Measurements from ENCODE around the gene EPS15. TPM values are rescaled to one million over a fixed set of nuclear protein-coding genes. Genes with fewer than 3 reads are reported as not detected.

The EPS15 gene
- total and polyA plus RNA-seq, 2 of the 13 experiments (the other 11 are each of a cell fraction or from before 2014, with no cell fraction given), result 14.3 to 19.3 TPM

DNA sequence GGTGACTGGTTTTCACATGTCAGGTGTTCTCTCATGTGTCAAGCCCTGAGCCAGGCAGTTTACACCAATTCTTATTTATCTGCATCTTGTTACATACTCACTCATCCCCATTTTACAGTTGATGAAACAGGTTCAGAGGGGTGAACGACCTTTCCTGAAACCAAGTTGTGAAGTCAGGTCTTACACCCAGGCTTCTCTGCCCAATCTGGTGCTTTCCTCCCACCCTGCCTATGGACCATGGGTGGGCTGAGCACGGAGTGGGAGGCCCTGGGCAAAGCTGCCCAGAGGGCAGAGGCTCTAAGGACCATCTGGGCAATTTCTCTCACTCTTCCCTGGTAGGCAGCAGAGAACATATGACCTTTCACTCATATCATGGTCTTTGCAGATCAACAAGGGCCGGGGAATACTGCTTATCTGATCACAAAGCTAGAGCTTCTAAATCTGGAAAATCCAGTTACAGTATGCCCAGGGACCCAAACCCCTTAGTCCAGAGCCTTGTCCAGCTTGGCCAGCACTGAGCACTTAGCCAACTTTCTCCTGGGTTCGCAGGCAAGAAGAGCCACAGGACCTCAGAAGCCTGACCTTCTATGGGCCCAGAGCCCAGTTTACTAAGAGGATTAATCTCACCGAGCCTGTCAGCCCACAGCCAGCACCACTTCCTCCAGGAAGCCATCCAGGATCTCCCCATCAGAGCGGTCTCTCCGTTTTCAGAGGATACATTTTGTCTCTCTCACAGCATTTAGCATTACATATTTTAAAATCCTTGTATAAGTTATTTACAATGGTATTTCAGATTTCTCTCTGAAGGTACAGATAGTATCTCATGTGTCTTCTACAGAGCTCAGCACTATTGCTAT is 172.8 kb downstream of the EPS15 start:
- ChIA-PET CTCF (ENCODE audit: low intra/inter-chr PET ratio, low total read pairs) (no interaction called here), POLR2A (interaction anchor here (1.6 kb wide), 1 partner anchor 10 kb away, joined by 3 read pairs; no protein-coding TSS in a partner anchor)
- H3K4me2 ChIP-seq (ENCODE audit: low read depth, low read length), result no peak overlapping the region
- H3K36me3 ChIP-seq (replicated peaks in 1 of 2; ENCODE audit: control insufficient read depth in 1 of 2, insufficient read depth in 2 of 2, low read length in 2 of 2), result no peaks in the 10 kb centered on the region
- no peak for ATAC-seq
- BruUV-seq (replicated peaks), result no TSS peak
- intact Hi-C loops (cut with micrococcal nuclease; ENCODE audit: unreplicated experiment) (no loop called here), in situ Hi-C loops (cut with HindIII; ENCODE audit: extremely low pct_ligation_motif_present, low pct_unique_long_range_greater_than_20kb) (no loop called here)
- H3K9ac ChIP-seq (ENCODE audit: insufficient read depth, low read depth, low read length), result no peak overlapping the region
- peaks cover 5 to 34% of the 10 kb centered on the region in 2 experiments; a peak in 4 of 5 replicates for H3K27me3 ChIP-seq (ENCODE audit: control insufficient read depth in 1 of 2, insufficient read depth in 2 of 2, low read length in 2 of 2)
- no peak for DNase-seq (ENCODE audit: low spot score)
- H3K27ac ChIP-seq (ENCODE audit: extremely low read length, insufficient read depth, low read length), result no peak overlapping the region
- no peak for FAIRE-seq
- H4K20me1 ChIP-seq (ENCODE audit: insufficient read depth, low read length), result no peaks in the 10 kb centered on the region
- WGBS (ENCODE audit: low lambda C conversion rate), result 29% methylated on average over 6 of the region's 7 CpGs
- no peaks in the 10 kb centered on the region for H3K9me3 ChIP-seq (ENCODE audit: low read length)
- H2AFZ ChIP-seq (ENCODE audit: low read length), result no peak overlapping the region
- no peaks in the 10 kb centered on the region for H3K79me2 ChIP-seq (ENCODE audit: insufficient read depth, low read length)
- no peak overlapping the region for H3K4me3 ChIP-seq (replicated peaks in 1 of 3; ENCODE audit: insufficient read depth in 1 of 3, low read depth in 2 of 3, low read length in 3 of 3)
- peaks cover 13% of the 10 kb centered on the region for H3K4me1 ChIP-seq (ENCODE audit: insufficient read depth, low read length)
- TF ChIP-seq GFI1 (CRISPR knock-in tag; IDR thresholded peaks at IDR 0.05; ENCODE audit: borderline replicate concordance) (no peak), TCF12 (IDR thresholded peaks at IDR 0.05) (no peak), TCF12 (CRISPR knock-in tag; IDR thresholded peaks at IDR 0.05) (no peak), ZBTB33 (CRISPR knock-in tag; IDR thresholded peaks at IDR 0.05) (no peak), RAD21 (CRISPR knock-in tag; IDR thresholded peaks at IDR 0.05) (no peak), POLR2G (IDR thresholded peaks at IDR 0.05; ENCODE audit: low read depth, low read length) (no peak), ZNF841 (CRISPR knock-in tag; IDR thresholded peaks at IDR 0.05; ENCODE audit: borderline replicate concordance) (no peak), ZNF850 (CRISPR knock-in tag; conservative IDR thresholded peaks at IDR 0.05) (no peak), GPN1 (CRISPR knock-in tag; IDR thresholded peaks at IDR 0.05; ENCODE audit: borderline replicate concordance) (no peak), ZBTB3 (CRISPR knock-in tag; IDR thresholded peaks at IDR 0.05; ENCODE audit: borderline replicate concordance, low read depth) (no peak), NFYB (CRISPR knock-in tag; IDR thresholded peaks at IDR 0.05) (no peak), ZBTB43 (CRISPR knock-in tag; conservative IDR thresholded peaks at IDR 0.05) (no peak), DDIT3 (CRISPR knock-in tag; IDR thresholded peaks at IDR 0.05) (no peak), ZNF564 (CRISPR knock-in tag; IDR thresholded peaks at IDR 0.05) (no peak), ZBTB8A (CRISPR knock-in tag; IDR thresholded peaks at IDR 0.05; ENCODE audit: borderline replicate concordance, low read depth) (no peak)
- TF ChIP-seq, protein P1, sequence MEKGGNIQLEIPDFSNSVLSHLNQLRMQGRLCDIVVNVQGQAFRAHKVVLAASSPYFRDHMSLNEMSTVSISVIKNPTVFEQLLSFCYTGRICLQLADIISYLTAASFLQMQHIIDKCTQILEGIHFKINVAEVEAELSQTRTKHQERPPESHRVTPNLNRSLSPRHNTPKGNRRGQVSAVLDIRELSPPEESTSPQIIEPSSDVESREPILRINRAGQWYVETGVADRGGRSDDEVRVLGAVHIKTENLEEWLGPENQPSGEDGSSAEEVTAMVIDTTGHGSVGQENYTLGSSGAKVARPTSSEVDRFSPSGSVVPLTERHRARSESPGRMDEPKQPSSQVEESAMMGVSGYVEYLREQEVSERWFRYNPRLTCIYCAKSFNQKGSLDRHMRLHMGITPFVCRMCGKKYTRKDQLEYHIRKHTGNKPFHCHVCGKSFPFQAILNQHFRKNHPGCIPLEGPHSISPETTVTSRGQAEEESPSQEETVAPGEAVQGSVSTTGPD (CRISPR knock-in tag; IDR thresholded peaks at IDR 0.05), result no peak
- TF ChIP-seq, protein P2, sequence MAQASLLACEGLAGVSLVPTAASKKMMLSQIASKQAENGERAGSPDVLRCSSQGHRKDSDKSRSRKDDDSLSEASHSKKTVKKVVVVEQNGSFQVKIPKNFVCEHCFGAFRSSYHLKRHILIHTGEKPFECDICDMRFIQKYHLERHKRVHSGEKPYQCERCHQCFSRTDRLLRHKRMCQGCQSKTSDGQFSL (CRISPR knock-in tag; IDR thresholded peaks at IDR 0.05), result no peak
- TF ChIP-seq, protein P3, sequence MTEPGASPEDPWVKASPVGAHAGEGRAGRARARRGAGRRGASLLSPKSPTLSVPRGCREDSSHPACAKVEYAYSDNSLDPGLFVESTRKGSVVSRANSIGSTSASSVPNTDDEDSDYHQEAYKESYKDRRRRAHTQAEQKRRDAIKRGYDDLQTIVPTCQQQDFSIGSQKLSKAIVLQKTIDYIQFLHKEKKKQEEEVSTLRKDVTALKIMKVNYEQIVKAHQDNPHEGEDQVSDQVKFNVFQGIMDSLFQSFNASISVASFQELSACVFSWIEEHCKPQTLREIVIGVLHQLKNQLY (CRISPR knock-in tag; IDR thresholded peaks at IDR 0.05), result no peak
